UCSD-AML1 (cell line): Measurements from ENCODE around the gene TENM4.
"Not testable (repeated sequence)": the region's sequence is repeated elsewhere in the genome, so short reads cannot be mapped to it uniquely, and the experiment has no call there.

Experiments used
- DNase-seq: peaks from one replicate; lab custom pipeline; 2025; ENCODE audit not compliant: unreplicated experiment; lab: John Stamatoyannopoulos, UW

TENM4 gene

GRCh38 chr11:78990261-78990660 lies 450.6 kb downstream of the TENM4 start:
- no peak for DNase-seq

DNA sequence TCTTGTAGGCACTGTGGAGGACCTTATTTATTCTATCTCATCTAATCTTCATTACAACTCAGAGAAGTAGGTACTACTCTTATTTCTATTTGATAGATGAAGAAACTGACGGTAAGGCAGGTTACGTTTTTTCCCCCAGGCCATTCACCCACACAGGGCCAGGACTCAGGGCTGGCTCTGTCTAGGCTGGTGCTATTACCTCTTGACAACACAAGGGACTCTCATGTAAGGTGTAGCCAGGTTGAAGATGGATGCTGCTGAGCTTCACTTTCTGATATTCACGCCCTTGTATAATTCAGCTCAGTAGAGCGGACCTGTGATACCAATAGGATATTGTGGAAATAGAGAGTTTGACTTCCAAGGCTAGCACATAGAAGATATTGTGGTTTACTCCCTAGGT lies 453.1 kb downstream of the TENM4 start:
- DNase-seq, result no peak

- no peak for DNase-seq
These were observed 454.5 kb downstream of the TENM4 start for GRCh38 chr11:78986305-78986704.

- DNase-seq, result no peak
These were observed 455.2 kb downstream of the TENM4 start for GRCh38 chr11:78985663-78986062.

GRCh38 chr11:78982473-78982872 lies 458.4 kb downstream of the TENM4 start:
- DNase-seq, result no peak

DNA sequence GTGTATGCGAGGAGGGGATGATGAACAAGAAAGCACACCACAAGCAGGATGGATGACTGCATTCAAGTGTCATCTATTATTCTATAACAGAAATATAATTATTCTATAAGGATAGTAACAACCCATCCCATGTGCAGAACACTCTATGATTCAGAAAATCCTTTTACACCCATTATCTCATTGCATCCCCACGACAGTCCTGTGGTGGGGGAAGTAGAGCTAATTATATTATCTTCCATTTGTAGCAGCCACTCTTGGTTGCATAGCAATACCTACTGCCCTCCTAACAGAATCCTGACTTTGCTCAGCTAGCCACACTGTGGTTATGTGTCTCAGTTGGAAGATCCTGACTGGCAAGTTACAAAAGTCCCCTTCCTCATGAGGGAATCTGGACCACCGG lies 459.7 kb downstream of the TENM4 start:
- no peak for DNase-seq

GRCh38 chr11:78978831-78979230 lies 462.0 kb downstream of the TENM4 start:
- DNase-seq, result no peak

- DNase-seq, result not testable (repeated sequence)
These were observed 463.0 kb downstream of the TENM4 start for GRCh38 chr11:78977848-78978247.

DNA sequence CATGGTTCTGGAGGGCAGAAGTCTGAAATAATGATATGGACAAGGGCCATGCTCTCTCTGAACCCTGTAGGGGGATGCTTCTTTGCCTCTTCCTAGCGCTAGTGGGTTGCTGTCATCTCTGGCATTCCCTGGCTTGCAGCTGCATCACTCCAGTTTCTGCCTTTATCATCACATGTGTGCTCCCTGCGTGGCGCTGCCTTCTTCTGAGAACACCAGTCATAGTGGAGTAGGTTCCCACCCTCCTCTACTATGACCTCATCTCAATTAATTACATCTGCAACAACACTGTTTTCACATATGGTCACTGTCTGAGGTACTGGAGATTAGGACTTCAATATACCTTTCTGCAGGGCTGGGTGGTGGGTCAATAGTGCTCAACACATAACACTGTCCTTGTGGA lies 463.8 kb downstream of the TENM4 start:
- DNase-seq, result no peak

- DNase-seq, result no peak
These were observed 465.7 kb downstream of the TENM4 start for GRCh38 chr11:78975081-78975480.

DNA sequence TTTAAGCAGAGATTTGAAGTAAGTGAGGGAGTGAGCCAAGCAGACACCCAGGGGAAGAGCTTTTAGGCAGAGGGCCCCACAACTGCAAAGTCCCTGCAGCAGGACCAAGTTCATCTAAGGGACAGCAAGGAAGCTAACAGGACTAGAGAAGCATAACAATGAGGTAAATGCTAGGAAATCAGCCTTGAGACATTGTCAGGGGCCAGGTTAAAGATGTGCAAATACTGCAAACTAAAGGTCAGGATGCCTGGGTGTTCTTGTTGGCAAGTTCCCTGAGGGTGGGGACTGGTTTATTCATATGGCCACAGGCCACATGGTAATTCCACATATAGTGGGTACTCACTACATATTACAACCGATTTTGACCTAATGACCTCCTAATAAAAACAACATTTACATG lies 467.0 kb downstream of the TENM4 start:
- DNase-seq, result no peak

DNA sequence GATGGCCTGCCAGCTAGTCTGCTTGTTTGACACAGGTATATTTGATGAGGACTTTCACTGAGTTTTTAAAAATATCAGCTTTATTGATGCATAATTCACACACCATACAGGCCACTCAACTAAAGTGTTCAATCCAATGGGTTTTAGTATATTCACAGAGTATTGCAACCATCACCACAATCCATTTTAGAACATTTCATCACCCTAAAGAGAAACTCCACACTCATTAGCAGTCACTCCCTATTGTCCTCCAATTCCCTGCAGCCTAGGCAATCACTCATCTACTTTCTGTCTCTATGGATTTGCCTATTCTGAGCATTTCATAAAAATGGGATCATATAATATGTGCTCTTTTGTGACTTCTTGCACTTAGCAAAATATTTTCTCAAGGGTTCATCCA lies 468.2 kb downstream of the TENM4 start:
- DNase-seq, result no peak

GRCh38 chr11:78972177-78972576 lies 468.7 kb downstream of the TENM4 start:
- no peak for DNase-seq

DNA sequence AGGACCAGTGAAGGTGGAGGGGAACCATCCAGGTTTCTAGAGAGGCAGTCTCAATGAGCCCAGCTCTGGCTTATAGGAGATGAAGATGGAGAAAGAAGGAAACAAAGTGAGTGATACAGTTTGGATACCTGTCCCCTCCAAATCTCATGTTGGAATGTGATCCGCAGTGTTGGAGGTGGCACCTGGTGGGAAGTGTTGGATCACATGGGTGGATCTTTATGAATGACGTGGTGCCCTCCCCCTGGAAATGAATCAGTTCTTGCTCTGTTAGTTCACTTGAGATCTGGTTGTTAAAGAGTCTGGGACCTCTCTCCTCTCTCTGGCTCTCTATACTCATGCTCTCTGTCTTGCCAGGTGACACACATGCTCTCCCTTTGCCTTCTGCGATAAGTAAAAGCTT lies 473.0 kb downstream of the TENM4 start:
- no peak for DNase-seq

GRCh38 chr11:78965432-78965831 lies 475.4 kb downstream of the TENM4 start:
- no peak for DNase-seq

GRCh38 chr11:78961937-78962701 lies 478.7 kb downstream of the TENM4 start:
- no peak for DNase-seq

DNA sequence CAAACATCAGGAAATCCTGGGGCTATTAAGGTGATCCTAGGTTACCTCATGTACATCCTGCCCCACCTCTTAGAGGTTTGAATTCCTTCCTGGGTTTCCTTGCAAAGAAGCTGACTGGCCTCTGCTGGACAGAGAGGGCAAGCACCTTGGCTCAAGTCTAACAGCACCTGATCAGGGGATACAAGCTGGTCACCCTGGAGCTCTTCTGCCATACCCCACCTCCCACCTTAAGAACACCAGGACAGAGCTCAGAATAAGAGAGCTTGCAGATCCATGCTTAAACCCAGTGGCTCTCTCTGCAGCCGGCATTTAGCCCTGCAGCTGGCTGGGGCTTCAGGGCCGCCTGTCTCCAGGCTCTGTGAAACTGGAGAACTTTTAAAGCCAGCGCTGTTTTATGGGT lies 479.6 kb downstream of the TENM4 start:
- no peak for DNase-seq

GRCh38 chr11:78958444-78958843 lies 482.4 kb downstream of the TENM4 start:
- DNase-seq, result no peak

GRCh38 chr11:78957476-78958245 lies 483.2 kb downstream of the TENM4 start:
- DNase-seq, result no peak

DNA sequence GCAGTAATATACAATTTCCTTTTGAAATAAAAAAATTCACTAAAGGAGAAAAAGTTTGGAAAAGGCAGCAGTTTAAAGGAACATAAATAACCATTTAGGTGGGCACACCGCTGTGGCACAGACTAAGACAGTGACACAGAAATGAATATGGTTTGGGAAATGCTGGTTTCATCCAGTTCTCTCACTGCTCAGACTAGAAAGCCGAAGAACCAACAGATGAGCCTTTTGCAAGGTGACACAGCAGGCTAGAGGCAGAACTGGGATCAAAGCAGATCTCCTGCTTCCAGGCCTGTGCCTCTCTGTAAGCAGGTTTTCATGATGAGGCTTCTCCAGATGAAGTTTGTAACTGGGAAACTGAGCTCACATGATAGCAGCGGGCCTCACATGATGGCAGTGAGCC lies 486.1 kb downstream of the TENM4 start:
- no peak for DNase-seq

DNA sequence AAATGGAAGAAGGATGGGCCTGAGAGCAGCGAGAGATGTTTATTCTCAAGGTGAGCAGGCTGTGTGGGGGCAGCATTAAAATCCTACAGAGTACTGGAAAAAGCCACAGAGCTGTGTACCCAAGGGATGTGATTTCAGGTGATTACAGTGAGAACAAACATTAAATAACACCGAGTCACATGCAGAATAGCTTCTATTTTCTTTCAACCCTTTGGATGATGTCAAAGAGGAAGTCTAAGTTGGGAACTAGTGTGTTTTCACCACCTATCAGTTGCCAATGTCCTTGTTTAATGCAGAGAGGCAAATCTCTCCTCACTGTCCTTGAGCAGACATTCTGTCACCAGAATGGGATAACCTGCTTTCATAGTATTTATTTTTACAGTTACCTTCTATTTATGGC lies 486.6 kb downstream of the TENM4 start:
- DNase-seq, result no peak

DNA sequence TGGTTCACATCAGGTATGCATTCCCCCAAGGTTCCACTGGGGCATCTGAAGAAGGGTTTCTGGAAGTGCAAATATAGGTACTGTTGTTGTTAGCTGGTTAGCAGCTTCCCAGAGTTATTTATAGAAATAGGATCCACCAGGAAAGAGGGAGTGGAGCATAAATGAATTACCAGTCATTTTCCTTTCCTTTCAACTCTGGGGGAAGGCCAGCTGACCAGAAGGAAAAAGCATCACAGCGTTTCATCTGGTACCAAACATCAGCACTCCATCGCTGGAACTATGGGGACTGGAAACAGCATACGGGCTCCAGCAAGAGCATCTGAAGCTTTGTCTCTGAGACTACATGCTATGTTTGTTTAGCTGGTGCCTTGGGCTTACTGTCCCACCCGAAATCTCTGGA lies 487.9 kb downstream of the TENM4 start:
- no peak for DNase-seq

GRCh38 chr11:78952175-78952574 lies 488.7 kb downstream of the TENM4 start:
- no peak for DNase-seq
